Common myeloid progenitor, CD34-positive (primary cell): ENCODE data around the gene RBM27.
A peak's percentile ranks its signal among the peaks of the same experiment; 100 is the strongest.
"Not testable (repeated sequence)": the region's sequence is repeated elsewhere in the genome, so short reads cannot be mapped to it uniquely, and the experiment has no call there.

Experiments used
- CTCF ChIA-PET: fragments of 350-600 bp; sonication (Branson Sonifier 250); formaldehyde crosslinking; loops from one replicate; lab custom pipeline; 2021; ENCODE audit warnings: antibody characterized with exemption; lab: Charles Lee
- POLR2A ChIA-PET: fragments of 350-600 bp; sonication (Branson Sonifier 250); formaldehyde crosslinking; loops from one replicate; lab custom pipeline; 2021; ENCODE audit warnings: antibody characterized with exemption; lab: Charles Lee
- DNase-seq, 3 donors: peaks; one replicate each; pipeline versions ENCODE4 v3.0.0 to v3.0.0-alpha.2; 2013
- H3K27ac ChIP-seq, 2 experiments: 1 replicate in 1 of 2; 2 replicates in 1 of 2; pipeline ENCODE4 v1.7.0; 2013; ENCODE audit warnings: inconsistent platforms in 2 of 2, low read length in 2 of 2, mild to moderate bottlenecking in 2 of 2, low read depth in 1 of 2, moderate library complexity in 1 of 2; ENCODE audit not compliant: severe bottlenecking in 2 of 2, insufficient read depth in 1 of 2, poor library complexity in 1 of 2
- H3K27me3 ChIP-seq, 5 experiments: replicated peaks in 2 of 5; 1 replicate in 3 of 5; 2 replicates in 2 of 5; pipeline versions ENCODE4 v1.6.1 to v1.7.0; 2013; ENCODE audit warnings: low read length in 4 of 5, mild to moderate bottlenecking in 2 of 5, moderate library complexity in 2 of 5, inconsistent platforms in 1 of 5; ENCODE audit not compliant: insufficient read depth in 5 of 5, control insufficient read depth in 4 of 5
- H3K36me3 ChIP-seq, 4 experiments: 1 replicate in 2 of 4; 2 replicates in 2 of 4; pipeline versions ENCODE4 v1.6.1 to v1.7.0; 2013; ENCODE audit warnings: low read length in 3 of 4, control low read depth in 1 of 4, mild to moderate bottlenecking in 1 of 4; ENCODE audit not compliant: control insufficient read depth in 4 of 4, insufficient read depth in 4 of 4
- H3K4me1 ChIP-seq, 4 experiments: 1 replicate in 3 of 4; 2 replicates in 1 of 4; pipeline versions ENCODE4 v1.6.1 to v1.7.1; 2013; ENCODE audit warnings: low read length in 3 of 4, mild to moderate bottlenecking in 3 of 4, control low read depth in 1 of 4, inconsistent platforms in 1 of 4, moderate library complexity in 1 of 4; ENCODE audit not compliant: control insufficient read depth in 4 of 4, insufficient read depth in 4 of 4; ENCODE audit errors: control extremely low read depth in 1 of 4
- H3K4me3 ChIP-seq, 7 experiments: 1 replicate in 4 of 7; 2 replicates in 3 of 7; pipeline versions ENCODE4 v1.5.1 to v1.7.0; 2013; ENCODE audit warnings: mild to moderate bottlenecking in 7 of 7, low read length in 6 of 7, moderate library complexity in 6 of 7, inconsistent platforms in 2 of 7, low read depth in 2 of 7, control low read depth in 1 of 7; ENCODE audit not compliant: insufficient read depth in 4 of 7, control insufficient read depth in 1 of 7; ENCODE audit errors: extremely low read depth in 1 of 7
- H3K9me3 ChIP-seq, 5 experiments: 1 replicate in 4 of 5; 2 replicates in 1 of 5; pipeline versions ENCODE4 v1.6.1 to v1.7.1; 2013; ENCODE audit warnings: low read length in 4 of 5, mild to moderate bottlenecking in 2 of 5, inconsistent platforms in 1 of 5, low read depth in 1 of 5, moderate library complexity in 1 of 5; ENCODE audit not compliant: control insufficient read depth in 4 of 5, insufficient read depth in 2 of 5; ENCODE audit errors: control extremely low read depth in 1 of 5
- WGBS: methylation state at CpG from one replicate; pipeline ENCODE4 v1.1.5; 2013; ENCODE audit not compliant: insufficient coverage; 5-methylcytosine and 5-hydroxymethylcytosine counted together

The RBM27 gene

DNA sequence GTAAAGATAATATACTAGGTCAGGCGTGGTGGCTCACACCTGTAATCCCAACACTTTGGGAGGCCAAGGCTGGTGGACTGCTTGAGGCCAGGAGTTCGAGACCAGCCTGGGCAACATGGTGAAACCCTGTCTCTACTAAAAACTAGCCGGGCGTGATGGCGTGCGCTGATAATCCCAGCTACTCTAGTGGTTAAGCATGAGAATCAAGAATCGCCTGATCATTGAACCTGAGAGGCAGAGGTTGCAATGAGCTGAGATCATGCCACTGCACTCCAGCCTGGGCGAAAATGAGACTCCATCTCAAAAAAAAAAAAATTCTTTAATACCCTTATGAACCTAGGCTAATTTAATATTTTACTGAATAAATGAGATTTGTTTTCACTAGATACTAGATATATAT lies 30.4 kb upstream of the RBM27 start:
- DNase-seq, H3K4me1 ChIP-seq, H3K27me3 ChIP-seq, H3K4me3 ChIP-seq, H3K27ac ChIP-seq, H3K9me3 ChIP-seq, POLR2A ChIA-PET: not testable (repeated sequence)
- CTCF ChIA-PET = interaction anchor here (0.7 kb wide), 2 partner anchors 24 to 83 kb away, joined by 3 read pairs; no protein-coding TSS in a partner anchor
- H3K36me3 ChIP-seq = peaks cover 14 to 42% (median 27%) of the 10 kb centered on the region in 4 experiments
- WGBS = 91% methylated on average over 6 of the region's 8 CpGs

DNA sequence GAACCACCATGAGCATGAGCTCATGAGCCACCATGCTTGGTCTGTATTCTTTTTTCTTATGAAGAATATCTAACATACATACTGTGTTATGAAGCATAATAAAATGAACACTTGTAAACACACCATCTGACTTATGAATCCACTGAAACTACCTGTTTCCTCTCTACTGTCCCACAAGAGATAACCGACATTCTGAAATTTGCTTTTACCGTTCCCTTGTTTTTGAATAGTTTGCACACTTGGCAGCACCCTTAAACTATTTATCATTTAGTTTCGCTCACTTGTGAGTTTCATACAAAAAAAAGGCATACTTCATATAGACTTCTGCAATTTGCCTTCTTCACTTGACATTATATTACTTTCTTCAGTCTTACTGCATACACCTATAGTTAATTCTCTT lies 29.8 kb upstream of the RBM27 start:
- no peaks in the 10 kb centered on the region for H3K4me1 ChIP-seq
- H3K4me3 ChIP-seq = no peak overlapping the region
- H3K27ac ChIP-seq = no peak overlapping the region
- WGBS = 94% methylated on average over 3 of the region's 3 CpGs
- ChIA-PET CTCF (interaction anchor here (0.6 kb wide), 1 partner anchor 81 kb away, joined by 4 read pairs; no protein-coding TSS in a partner anchor), POLR2A (interaction anchor here (0.7 kb wide), 1 partner anchor 404 kb away, joined by 3 read pairs; no protein-coding TSS in a partner anchor)
- no peak for DNase-seq
- H3K36me3 ChIP-seq = peaks cover 11 to 37% (median 24%) of the 10 kb centered on the region in 4 experiments
- H3K27me3 ChIP-seq = no peaks in the 10 kb centered on the region
- H3K9me3 ChIP-seq = no peaks in the 10 kb centered on the region

DNA sequence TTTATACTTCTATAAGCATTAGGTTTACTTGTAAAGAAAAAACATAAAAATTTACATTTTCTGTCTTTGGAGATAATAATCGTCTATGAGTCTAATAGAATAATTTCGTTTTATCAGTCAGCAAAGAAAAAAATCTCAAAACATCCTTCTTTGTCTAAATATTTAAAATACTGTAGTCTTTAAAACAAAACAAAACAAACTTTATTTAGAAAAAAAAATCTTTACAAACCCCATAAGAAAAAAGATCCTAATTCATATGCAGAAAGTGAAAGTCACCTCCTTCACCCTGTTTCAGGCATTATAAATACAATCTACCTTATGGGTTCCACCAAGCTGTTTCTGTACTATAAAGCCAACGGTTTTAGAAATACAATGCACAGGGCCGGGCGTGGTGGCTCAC lies 26.6 kb upstream of the RBM27 start:
- DNase-seq = no peak
- CTCF ChIA-PET = no interaction called here
- peaks cover 3 to 23% (median 10%) of the 10 kb centered on the region in 4 experiments for H3K36me3 ChIP-seq
- no peak overlapping the region for H3K4me3 ChIP-seq
- 100% methylated on average over 1 of the region's 5 CpGs for WGBS
- H3K9me3 ChIP-seq = no peaks in the 10 kb centered on the region
- no peaks in the 10 kb centered on the region for H3K27me3 ChIP-seq
- POLR2A ChIA-PET = no interaction called here
- no peak overlapping the region for H3K27ac ChIP-seq
- peaks cover under 1 to 11% (median 7%) of the 10 kb centered on the region in 4 experiments for H3K4me1 ChIP-seq

DNA sequence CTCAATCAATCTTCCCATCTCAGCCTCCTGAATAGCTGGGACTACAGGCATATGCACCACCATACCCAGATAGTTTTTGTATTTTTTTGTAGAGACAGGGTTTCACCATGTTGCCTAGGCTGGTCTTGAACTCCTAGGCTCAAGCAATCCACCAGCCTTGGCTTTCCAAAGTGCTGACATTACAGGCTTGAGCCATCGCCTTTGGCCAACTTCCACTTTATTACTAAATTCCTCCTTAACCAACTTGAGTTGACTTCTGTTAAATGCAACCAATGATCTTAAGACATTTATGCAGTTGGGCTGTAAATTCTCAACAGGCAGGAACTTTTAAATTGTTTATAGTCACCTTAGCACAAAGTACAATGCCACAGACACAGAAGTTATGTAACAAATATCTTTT lies 23.7 kb upstream of the RBM27 start:
- DNase-seq = no peak
- no peaks in the 10 kb centered on the region for H3K27me3 ChIP-seq
- ChIA-PET CTCF (no interaction called here), POLR2A (no interaction called here)
- no peaks in the 10 kb centered on the region for H3K9me3 ChIP-seq
- H3K4me1 ChIP-seq = peaks cover 7 to 16% (median 13%) of the 10 kb centered on the region in 4 experiments
- no peak overlapping the region for H3K4me3 ChIP-seq
- H3K27ac ChIP-seq = no peak overlapping the region
- peaks cover 3 to 21% (median 6%) of the 10 kb centered on the region in 4 experiments for H3K36me3 ChIP-seq
- 100% methylated on average over 1 of the region's 1 CpG for WGBS

DNA sequence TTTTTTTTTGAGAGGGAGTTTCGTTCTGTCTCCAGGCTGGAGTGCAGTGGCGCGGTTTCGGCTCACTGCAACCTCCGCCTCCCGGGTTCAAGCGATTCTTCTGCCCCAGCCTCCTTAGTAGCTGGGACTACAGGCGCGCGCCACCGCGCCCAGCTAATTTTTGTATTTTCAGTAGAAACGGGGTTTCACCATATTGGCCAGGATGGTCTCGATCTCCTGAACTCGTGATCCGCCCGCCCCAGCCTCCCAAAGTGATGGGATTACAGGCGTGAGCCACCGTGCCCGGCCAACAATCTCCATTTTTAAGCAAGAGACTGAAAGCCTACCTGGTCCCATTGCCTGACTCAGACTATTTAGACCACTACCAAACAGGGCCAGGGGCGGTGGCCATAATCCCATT lies 20.0 kb upstream of the RBM27 start:
- peak overlapping the region in 1 of 2 experiments; percentile 81 for H3K27ac ChIP-seq
- ChIA-PET CTCF (interaction anchor here (0.7 to 1.1 kb wide), 4 partner anchors 10 to 1561 kb away, joined by 3 read pairs; partner anchors contain the start of gene RBM27), POLR2A (interaction anchor here (0.6 kb wide), 1 partner anchor 12 kb away, joined by 3 read pairs; no protein-coding TSS in a partner anchor)
- not testable (repeated sequence) for H3K9me3 ChIP-seq, DNase-seq, H3K27me3 ChIP-seq, H3K36me3 ChIP-seq
- 95% methylated on average over 12 of the region's 21 CpGs for WGBS
- peaks cover 7 to 21% (median 17%) of the 10 kb centered on the region in 4 experiments for H3K4me1 ChIP-seq
- peak overlapping the region in 5 of 7 experiments; percentile 28 to 95 (median 85) for H3K4me3 ChIP-seq

DNA sequence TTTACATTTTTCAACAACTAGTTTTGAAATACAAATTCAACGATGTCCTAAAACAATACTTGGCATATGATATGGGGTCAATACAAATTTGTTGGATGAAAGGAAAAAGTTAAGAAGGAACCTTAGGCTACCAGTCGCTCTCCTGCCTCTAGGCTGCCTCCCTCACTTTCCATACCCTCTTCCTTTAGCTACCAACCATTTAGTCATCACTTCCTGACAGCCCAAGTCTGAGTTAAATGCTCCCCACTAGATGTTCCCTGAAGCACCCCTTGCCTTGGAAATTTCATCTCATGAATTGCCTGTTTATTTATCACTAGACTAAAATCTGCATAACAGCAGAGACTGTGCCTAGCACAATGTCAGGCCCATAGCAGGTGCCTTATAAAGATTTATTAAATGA lies 18.2 kb upstream of the RBM27 start:
- Histone ChIP-seq H3K9me3 (no peaks in the 10 kb centered on the region), H3K27me3 (peaks cover 0 to under 1% (median 0%) of the 10 kb centered on the region in 5 experiments), H3K27ac (no peak overlapping the region), H3K36me3 (peaks cover 0 to under 1% (median 0%) of the 10 kb centered on the region in 4 experiments), H3K4me1 (peaks cover 7 to 21% (median 17%) of the 10 kb centered on the region in 4 experiments), H3K4me3 (no peak overlapping the region)
- peak; percentile 27 to 35 (median 33) for DNase-seq
- WGBS = no CpG with 5 or more reads among the region's 2 CpGs
- ChIA-PET CTCF (interaction anchor here (0.9 to 1.5 kb wide), 2 partner anchors 11 to 16 kb away, joined by 3 to 4 read pairs; no protein-coding TSS in a partner anchor), POLR2A (no interaction called here)

DNA sequence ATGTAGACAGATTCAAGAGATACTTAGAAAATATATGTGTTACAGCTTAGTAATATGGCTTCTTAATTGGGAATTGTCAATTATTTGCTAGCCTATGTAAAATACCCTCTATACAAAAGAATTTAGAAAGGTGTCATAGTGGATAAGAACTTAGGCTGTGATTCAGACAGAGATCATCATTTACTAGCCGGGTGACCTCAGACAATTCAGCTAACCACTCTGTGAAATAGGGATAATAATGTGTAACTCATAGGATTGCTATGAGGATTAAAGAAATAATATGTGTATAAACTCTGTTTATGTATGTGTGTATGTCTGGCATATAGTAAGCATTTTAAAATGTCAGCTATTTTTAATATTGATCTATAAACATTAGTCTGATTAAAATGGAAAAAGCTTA lies 15.0 kb upstream of the RBM27 start:
- 100% methylated on average over 1 of the region's 1 CpG for WGBS
- CTCF ChIA-PET = interaction anchor here (0.6 to 0.7 kb wide), 2 partner anchors 44 to 696 kb away, joined by 3 read pairs; no protein-coding TSS in a partner anchor
- POLR2A ChIA-PET = no interaction called here
- no peak for DNase-seq
- Histone ChIP-seq H3K27ac (no peak overlapping the region), H3K36me3 (no peaks in the 10 kb centered on the region), H3K4me3 (no peak overlapping the region), H3K9me3 (no peaks in the 10 kb centered on the region), H3K4me1 (peaks cover 0 to 6% (median 5%) of the 10 kb centered on the region in 4 experiments), H3K27me3 (peaks cover 0 to 2% (median 0%) of the 10 kb centered on the region in 5 experiments)
